Panc1 (cell line): ENCODE data around the gene PPP2R5A. TPM values are rescaled to one million over a fixed set of nuclear protein-coding genes. Genes with fewer than 3 reads are reported as not detected.

ENCODE experiments used
- ATAC-seq: fragments of 200-7000 bp; cut with Tn5 transposase; 2 replicates; pipeline ENCODE4 v1.9.1; 2020; ENCODE audit warnings: mild to moderate bottlenecking, moderate library complexity
- BruUV-seq: library from RNA; stranded (reverse); fragments of 400-500 nt; replicated peaks from 2 replicates; lab custom pipeline; 2021; lab: Mats Ljungman, UMichigan
- CTCF ChIA-PET: fragments of 300-600 bp; sonication (Branson Sonifier 250); formaldehyde crosslinking; loops from one replicate; lab custom pipeline; 2022; ENCODE audit warnings: antibody characterized with exemption; lab: Charles Lee
- POLR2A ChIA-PET: fragments of 300-600 bp; sonication (Branson Sonifier 250); formaldehyde crosslinking; loops from one replicate; lab custom pipeline; 2022; ENCODE audit warnings: antibody characterized with exemption; lab: Charles Lee
- DNase-seq: peaks from one replicate; pipeline ENCODE4 v3.0.0-alpha.2; 2010; ENCODE audit warnings: low read depth, low spot score
- H3K27ac ChIP-seq: 2 replicates; pipeline ENCODE4 v1.5.1; 2011; ENCODE audit warnings: mild to moderate bottlenecking, low read length, inconsistent platforms
- H3K27me3 ChIP-seq: fragments of 200-500 bp; sonication (Bioruptor generic); 2 replicates; pipeline ENCODE4 v1.6.0; 2014; ENCODE audit warnings: low read length, inconsistent platforms; ENCODE audit not compliant: control insufficient read depth, insufficient read depth
- H3K36me3 ChIP-seq: fragments of 200-500 bp; sonication (Bioruptor generic); 2 replicates; pipeline ENCODE4 v1.5.1; 2014; ENCODE audit warnings: inconsistent platforms, mild to moderate bottlenecking, low read length, moderate library complexity; ENCODE audit not compliant: control insufficient read depth, insufficient read depth
- H3K4me1 ChIP-seq: 2 replicates; pipeline ENCODE4 v1.5.1; 2011; ENCODE audit warnings: inconsistent platforms, mild to moderate bottlenecking, low read length, moderate library complexity; ENCODE audit not compliant: control insufficient read depth, insufficient read depth
- H3K4me3 ChIP-seq, 2 experiments: 2 replicates each; pipeline ENCODE4 v1.5.1; 2011 to 2012; ENCODE audit warnings: low read depth in 2 of 2, low read length in 2 of 2, mild to moderate bottlenecking in 2 of 2, inconsistent platforms in 1 of 2, moderate library complexity in 1 of 2
- H3K9me3 ChIP-seq: fragments of 200-500 bp; sonication (Bioruptor generic); 2 replicates; pipeline ENCODE4 v1.5.1; 2014; ENCODE audit warnings: low read depth, mild to moderate bottlenecking, inconsistent platforms, low read length, moderate library complexity; ENCODE audit not compliant: control insufficient read depth, insufficient read depth
- POLR2AphosphoS5 ChIP-seq: IDR thresholded peaks from 2 replicates; pipeline ENCODE4 v1.6.1; 2012; ENCODE audit warnings: mild to moderate bottlenecking, low read depth, low read length, moderate library complexity
- SIN3A ChIP-seq: IDR thresholded peaks from 2 replicates; pipeline ENCODE4 v1.6.1; 2012; ENCODE audit warnings: low read depth, mild to moderate bottlenecking, low read length, moderate library complexity, borderline replicate concordance; ENCODE audit not compliant: insufficient read depth
- TCF7L2 ChIP-seq: IDR thresholded peaks from 2 replicates; pipeline ENCODE4 v1.6.1; 2011; ENCODE audit warnings: mild to moderate bottlenecking, low read depth, low read length, inconsistent platforms
- in situ Hi-C: cut with HindIII; loops from 2 replicates; pipeline ENCODE4 v1.10.0; 2016; ENCODE audit warnings: low sequenced_read_pairs, low pct_unique_long_range_greater_than_20kb
- intact Hi-C: fragments of 100-400 bp; cut with micrococcal nuclease; formaldehyde crosslinking; loops from one replicate; pipeline ENCODE4 v1.10.0; 2022; ENCODE audit not compliant: unreplicated experiment
- total RNA-seq: library from RNA; stranded (reverse); gene quantifications from one replicate; pipeline ENCODE4 v1.2.1, GENCODE V29; 2021; ENCODE audit not compliant: unreplicated experiment
- TF ChIP-seq, protein P1 (sequence below), 2 experiments: IDR thresholded peaks; 2 replicates each; pipeline ENCODE4 v1.6.1; 2011 to 2012; ENCODE audit warnings: low read depth in 2 of 2, control low read depth in 1 of 2, low read length in 1 of 2, mild to moderate bottlenecking in 1 of 2, moderate library complexity in 1 of 2; ENCODE audit not compliant: insufficient read depth in 1 of 2
- TF ChIP-seq, protein P2 (sequence below): fragments of 450-650 bp; IDR thresholded peaks from 2 replicates; pipeline ENCODE4 v1.5.1; 2017; ENCODE audit warnings: mild to moderate bottlenecking

PPP2R5A gene
- total RNA-seq, 1 experiment from 2014 or later = 44.3 TPM

GRCh38 chr1:212242985-212243308, 42.3 kb upstream of the PPP2R5A start:
- Histone ChIP-seq H3K4me1 (no peaks in the 10 kb centered on the region), H3K36me3 (no peaks in the 10 kb centered on the region), H3K4me3 (no peak overlapping the region), H3K27ac (no peak overlapping the region), H3K9me3 (no peaks in the 10 kb centered on the region), H3K27me3 (no peaks in the 10 kb centered on the region)
- intact Hi-C loops (no loop called here), in situ Hi-C loops (no loop called here)
- CTCF ChIA-PET = no interaction called here
- DNase-seq = no peak
- no peak for ATAC-seq
- BruUV-seq = no TSS peak
- POLR2A ChIA-PET = no interaction called here
- no peak for TF ChIP-seq SIN3A
- TF ChIP-seq POLR2AphosphoS5 = no peak
- TF ChIP-seq TCF7L2 = no peak
- TF ChIP-seq, protein P1, sequence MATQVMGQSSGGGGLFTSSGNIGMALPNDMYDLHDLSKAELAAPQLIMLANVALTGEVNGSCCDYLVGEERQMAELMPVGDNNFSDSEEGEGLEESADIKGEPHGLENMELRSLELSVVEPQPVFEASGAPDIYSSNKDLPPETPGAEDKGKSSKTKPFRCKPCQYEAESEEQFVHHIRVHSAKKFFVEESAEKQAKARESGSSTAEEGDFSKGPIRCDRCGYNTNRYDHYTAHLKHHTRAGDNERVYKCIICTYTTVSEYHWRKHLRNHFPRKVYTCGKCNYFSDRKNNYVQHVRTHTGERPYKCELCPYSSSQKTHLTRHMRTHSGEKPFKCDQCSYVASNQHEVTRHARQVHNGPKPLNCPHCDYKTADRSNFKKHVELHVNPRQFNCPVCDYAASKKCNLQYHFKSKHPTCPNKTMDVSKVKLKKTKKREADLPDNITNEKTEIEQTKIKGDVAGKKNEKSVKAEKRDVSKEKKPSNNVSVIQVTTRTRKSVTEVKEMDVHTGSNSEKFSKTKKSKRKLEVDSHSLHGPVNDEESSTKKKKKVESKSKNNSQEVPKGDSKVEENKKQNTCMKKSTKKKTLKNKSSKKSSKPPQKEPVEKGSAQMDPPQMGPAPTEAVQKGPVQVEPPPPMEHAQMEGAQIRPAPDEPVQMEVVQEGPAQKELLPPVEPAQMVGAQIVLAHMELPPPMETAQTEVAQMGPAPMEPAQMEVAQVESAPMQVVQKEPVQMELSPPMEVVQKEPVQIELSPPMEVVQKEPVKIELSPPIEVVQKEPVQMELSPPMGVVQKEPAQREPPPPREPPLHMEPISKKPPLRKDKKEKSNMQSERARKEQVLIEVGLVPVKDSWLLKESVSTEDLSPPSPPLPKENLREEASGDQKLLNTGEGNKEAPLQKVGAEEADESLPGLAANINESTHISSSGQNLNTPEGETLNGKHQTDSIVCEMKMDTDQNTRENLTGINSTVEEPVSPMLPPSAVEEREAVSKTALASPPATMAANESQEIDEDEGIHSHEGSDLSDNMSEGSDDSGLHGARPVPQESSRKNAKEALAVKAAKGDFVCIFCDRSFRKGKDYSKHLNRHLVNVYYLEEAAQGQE (IDR thresholded peaks at IDR 0.05; ENCODE audit: insufficient read depth in 1 of 2, low read depth in 2 of 2, low read length in 1 of 2) = no peak
- TF ChIP-seq, protein P2, sequence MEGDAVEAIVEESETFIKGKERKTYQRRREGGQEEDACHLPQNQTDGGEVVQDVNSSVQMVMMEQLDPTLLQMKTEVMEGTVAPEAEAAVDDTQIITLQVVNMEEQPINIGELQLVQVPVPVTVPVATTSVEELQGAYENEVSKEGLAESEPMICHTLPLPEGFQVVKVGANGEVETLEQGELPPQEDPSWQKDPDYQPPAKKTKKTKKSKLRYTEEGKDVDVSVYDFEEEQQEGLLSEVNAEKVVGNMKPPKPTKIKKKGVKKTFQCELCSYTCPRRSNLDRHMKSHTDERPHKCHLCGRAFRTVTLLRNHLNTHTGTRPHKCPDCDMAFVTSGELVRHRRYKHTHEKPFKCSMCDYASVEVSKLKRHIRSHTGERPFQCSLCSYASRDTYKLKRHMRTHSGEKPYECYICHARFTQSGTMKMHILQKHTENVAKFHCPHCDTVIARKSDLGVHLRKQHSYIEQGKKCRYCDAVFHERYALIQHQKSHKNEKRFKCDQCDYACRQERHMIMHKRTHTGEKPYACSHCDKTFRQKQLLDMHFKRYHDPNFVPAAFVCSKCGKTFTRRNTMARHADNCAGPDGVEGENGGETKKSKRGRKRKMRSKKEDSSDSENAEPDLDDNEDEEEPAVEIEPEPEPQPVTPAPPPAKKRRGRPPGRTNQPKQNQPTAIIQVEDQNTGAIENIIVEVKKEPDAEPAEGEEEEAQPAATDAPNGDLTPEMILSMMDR = no peak

GRCh38 chr1:212244441-212244840, 40.8 kb upstream of the PPP2R5A start:
- ChIA-PET CTCF (no interaction called here), POLR2A (no interaction called here)
- Histone ChIP-seq H3K27me3 (no peaks in the 10 kb centered on the region), H3K4me3 (no peak overlapping the region), H3K4me1 (no peaks in the 10 kb centered on the region), H3K9me3 (no peaks in the 10 kb centered on the region), H3K27ac (no peak overlapping the region), H3K36me3 (no peaks in the 10 kb centered on the region)
- TF ChIP-seq, protein P1 (IDR thresholded peaks at IDR 0.05; ENCODE audit: insufficient read depth in 1 of 2, low read depth in 2 of 2, low read length in 1 of 2) = no peak
- TF ChIP-seq SIN3A = no peak
- no peak for TF ChIP-seq POLR2AphosphoS5
- TF ChIP-seq TCF7L2 = no peak
- TF ChIP-seq, protein P2 = no peak
- ATAC-seq (no peak), DNase-seq (no peak)
- intact Hi-C loops (no loop called here), in situ Hi-C loops (no loop called here)
- BruUV-seq = no TSS peak
